ENCODE data around the gene RAB11FIP5. TPM values are rescaled to one million over a fixed set of nuclear protein-coding genes. Genes with fewer than 3 reads are reported as not detected.
"Not testable (repeated sequence)": the region's sequence is repeated elsewhere in the genome, so short reads cannot be mapped to it uniquely, and the experiment has no call there.

Gene RAB11FIP5
- total and polyA plus RNA-seq, 4 donors, result 10.0 to 23.8 (median 11.8) TPM

DNA sequence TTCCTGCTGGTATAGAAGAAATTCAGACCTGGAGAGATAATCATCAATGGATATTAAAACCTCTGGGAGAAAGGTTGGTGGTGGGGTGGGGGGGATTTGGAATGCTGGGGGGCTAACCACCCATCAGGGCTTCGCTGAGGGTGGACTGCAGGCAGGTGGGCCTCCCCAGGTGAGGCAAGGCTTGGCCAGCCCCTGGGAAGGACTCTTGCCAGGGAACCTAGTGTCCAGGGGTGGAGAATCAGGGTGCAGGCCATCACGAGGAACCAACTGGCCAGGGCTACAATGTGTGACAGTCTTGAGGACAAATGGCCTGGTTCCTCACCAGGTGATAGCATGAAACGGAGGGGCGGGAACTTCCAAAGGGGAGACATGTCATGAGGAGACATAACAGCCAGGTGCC lies 11.8 kb downstream of the RAB11FIP5 start:
- DNase-seq (no peak), ATAC-seq (ENCODE audit: insufficient read depth, low FRiP score) (no peak)
- H3K4me1 ChIP-seq (ENCODE audit: control insufficient read depth in 5 of 5, insufficient read depth in 5 of 5, low read length in 5 of 5), result peaks cover 0 to 8% (median 0%) of the 10 kb centered on the region in 5 donors
- no peak overlapping the region for H3K4me3 ChIP-seq
- no peak overlapping the region for H3K9ac ChIP-seq (ENCODE audit: insufficient read depth in 1 of 2, low read length in 2 of 2)
- H3K36me3 ChIP-seq (ENCODE audit: control insufficient read depth in 4 of 4, insufficient read depth in 4 of 4, low read length in 4 of 4), result no peaks in the 10 kb centered on the region
- H3K27me3 ChIP-seq (ENCODE audit: control insufficient read depth in 3 of 3, insufficient read depth in 3 of 3, low read length in 2 of 3), result no peaks in the 10 kb centered on the region
- TF ChIP-seq, protein P1, sequence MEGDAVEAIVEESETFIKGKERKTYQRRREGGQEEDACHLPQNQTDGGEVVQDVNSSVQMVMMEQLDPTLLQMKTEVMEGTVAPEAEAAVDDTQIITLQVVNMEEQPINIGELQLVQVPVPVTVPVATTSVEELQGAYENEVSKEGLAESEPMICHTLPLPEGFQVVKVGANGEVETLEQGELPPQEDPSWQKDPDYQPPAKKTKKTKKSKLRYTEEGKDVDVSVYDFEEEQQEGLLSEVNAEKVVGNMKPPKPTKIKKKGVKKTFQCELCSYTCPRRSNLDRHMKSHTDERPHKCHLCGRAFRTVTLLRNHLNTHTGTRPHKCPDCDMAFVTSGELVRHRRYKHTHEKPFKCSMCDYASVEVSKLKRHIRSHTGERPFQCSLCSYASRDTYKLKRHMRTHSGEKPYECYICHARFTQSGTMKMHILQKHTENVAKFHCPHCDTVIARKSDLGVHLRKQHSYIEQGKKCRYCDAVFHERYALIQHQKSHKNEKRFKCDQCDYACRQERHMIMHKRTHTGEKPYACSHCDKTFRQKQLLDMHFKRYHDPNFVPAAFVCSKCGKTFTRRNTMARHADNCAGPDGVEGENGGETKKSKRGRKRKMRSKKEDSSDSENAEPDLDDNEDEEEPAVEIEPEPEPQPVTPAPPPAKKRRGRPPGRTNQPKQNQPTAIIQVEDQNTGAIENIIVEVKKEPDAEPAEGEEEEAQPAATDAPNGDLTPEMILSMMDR (IDR thresholded peaks at IDR 0.05; ENCODE audit: control extremely low read depth, extremely low read depth), result no peak
- H3K27ac ChIP-seq (ENCODE audit: low read depth in 1 of 2, low read length in 1 of 2), result no peak overlapping the region
- WGBS, 2 donors, result 94 to 98% methylated on average over 4 of the region's 4 CpGs
- H3K9me3 ChIP-seq (ENCODE audit: control insufficient read depth in 4 of 4, insufficient read depth in 3 of 4, low read length in 3 of 4), result no peaks in the 10 kb centered on the region

DNA sequence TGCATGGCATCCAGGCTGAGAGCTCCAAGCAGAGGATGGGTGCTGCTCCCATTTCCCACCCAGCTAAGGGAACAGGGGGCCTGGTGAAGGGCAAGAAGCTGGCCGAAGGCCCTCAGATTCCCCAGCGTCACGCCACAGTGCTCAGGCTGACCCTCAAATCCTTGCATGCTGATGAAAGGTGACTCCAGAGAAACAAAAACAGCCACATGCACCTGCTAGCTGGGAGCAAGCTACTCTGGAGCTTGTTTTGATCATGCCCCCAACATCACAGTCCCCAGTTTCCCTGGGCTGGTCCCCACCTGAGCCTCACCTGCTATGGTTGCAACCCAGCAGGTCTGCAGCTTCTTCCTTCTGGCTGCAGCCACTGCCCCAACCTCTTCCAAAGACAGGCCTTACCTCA lies 13.3 kb downstream of the RAB11FIP5 start:
- Histone ChIP-seq H3K27me3 (ENCODE audit: control insufficient read depth in 3 of 3, insufficient read depth in 3 of 3, low read length in 2 of 3) (no peaks in the 10 kb centered on the region), H3K9me3 (ENCODE audit: control insufficient read depth in 4 of 4, insufficient read depth in 3 of 4, low read length in 3 of 4) (no peaks in the 10 kb centered on the region), H3K4me1 (ENCODE audit: control insufficient read depth in 5 of 5, insufficient read depth in 5 of 5, low read length in 5 of 5) (peaks cover 0 to 8% (median 0%) of the 10 kb centered on the region in 5 donors), H3K27ac (ENCODE audit: low read depth in 1 of 2, low read length in 1 of 2) (no peak overlapping the region), H3K4me3 (no peak overlapping the region), H3K36me3 (ENCODE audit: control insufficient read depth in 4 of 4, insufficient read depth in 4 of 4, low read length in 4 of 4) (no peaks in the 10 kb centered on the region), H3K9ac (ENCODE audit: insufficient read depth in 1 of 2, low read length in 2 of 2) (no peak overlapping the region)
- 96 to 98% methylated on average over 3 of the region's 3 CpGs for WGBS, 2 donors
- ATAC-seq (ENCODE audit: insufficient read depth, low FRiP score), result no peak
- DNase-seq, result no peak
- TF ChIP-seq, protein P1 (IDR thresholded peaks at IDR 0.05; ENCODE audit: control extremely low read depth, extremely low read depth), result no peak

DNA sequence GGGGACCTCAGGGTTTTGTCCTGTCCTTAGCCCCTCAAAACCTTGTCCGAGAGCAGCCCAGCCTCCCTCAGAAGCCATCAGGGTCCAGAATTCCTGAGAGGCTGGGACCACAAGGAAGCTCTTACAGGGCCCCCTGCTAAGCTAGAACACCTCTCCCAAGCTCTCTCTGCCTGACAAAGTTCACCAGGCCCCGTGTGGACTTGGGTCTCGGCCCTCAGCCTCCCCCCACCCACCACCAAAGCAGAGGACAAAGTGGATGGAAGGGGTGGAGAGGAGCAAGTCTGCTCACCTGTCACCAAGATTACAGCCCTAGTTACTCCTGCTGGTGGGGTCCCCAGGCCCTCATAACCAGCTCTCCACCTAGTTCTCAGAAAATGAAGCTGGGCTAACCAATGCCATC lies 16.8 kb downstream of the RAB11FIP5 start:
- Histone ChIP-seq H3K4me1 (ENCODE audit: control insufficient read depth in 5 of 5, insufficient read depth in 5 of 5, low read length in 5 of 5) (peaks cover 0 to 9% (median 0%) of the 10 kb centered on the region in 5 donors), H3K36me3 (ENCODE audit: control insufficient read depth in 4 of 4, insufficient read depth in 4 of 4, low read length in 4 of 4) (no peaks in the 10 kb centered on the region), H3K27me3 (ENCODE audit: control insufficient read depth in 3 of 3, insufficient read depth in 3 of 3, low read length in 2 of 3) (no peaks in the 10 kb centered on the region), H3K27ac (ENCODE audit: low read depth in 1 of 2, low read length in 1 of 2) (no peak overlapping the region), H3K9ac (ENCODE audit: insufficient read depth in 1 of 2, low read length in 2 of 2) (no peak overlapping the region), H3K9me3 (ENCODE audit: control insufficient read depth in 4 of 4, insufficient read depth in 3 of 4, low read length in 3 of 4) (no peaks in the 10 kb centered on the region), H3K4me3 (no peak overlapping the region)
- TF ChIP-seq, protein P1 (IDR thresholded peaks at IDR 0.05; ENCODE audit: control extremely low read depth, extremely low read depth), result no peak
- WGBS, 2 donors, result 84 to 89% methylated on average over 3 of the region's 3 CpGs
- DNase-seq, result no peak
- no peak for ATAC-seq (ENCODE audit: insufficient read depth, low FRiP score)

DNA sequence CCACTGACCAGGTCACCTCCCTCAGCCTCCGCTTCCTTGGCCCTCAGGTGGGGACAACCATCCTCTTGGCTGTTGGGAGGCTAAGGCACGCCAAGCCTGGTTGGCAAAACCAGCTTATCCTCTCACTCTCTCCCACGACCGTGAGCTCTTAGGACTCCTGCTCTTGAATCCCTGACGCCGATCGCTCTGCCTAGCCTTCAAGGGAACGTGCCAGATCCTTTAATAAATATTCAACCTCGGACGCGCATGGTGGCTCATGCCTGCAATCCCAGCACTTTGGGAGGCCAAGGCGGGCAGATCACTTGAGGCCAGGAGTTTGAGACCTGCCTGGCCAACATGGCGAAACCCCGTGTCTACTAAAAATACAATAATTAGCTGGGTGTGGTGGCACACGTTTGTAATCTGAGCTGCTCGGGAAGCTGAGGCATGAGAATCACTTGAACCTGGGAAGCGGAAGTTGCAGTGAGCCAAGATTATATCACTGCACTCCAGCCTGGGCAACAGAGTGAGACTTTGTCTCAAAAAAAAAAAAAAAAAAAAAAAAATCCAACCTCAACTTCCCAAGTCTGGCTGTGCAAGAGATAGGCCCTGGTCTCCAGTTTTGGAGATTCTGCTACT lies 19.0 kb downstream of the RAB11FIP5 start:
- not testable (repeated sequence) for H3K36me3 ChIP-seq (ENCODE audit: control insufficient read depth in 4 of 4, insufficient read depth in 4 of 4, low read length in 4 of 4); H3K27me3 ChIP-seq (ENCODE audit: control insufficient read depth in 3 of 3, insufficient read depth in 3 of 3, low read length in 2 of 3); H3K4me3 ChIP-seq; ATAC-seq (ENCODE audit: insufficient read depth, low FRiP score); DNase-seq; H3K27ac ChIP-seq (ENCODE audit: low read depth in 1 of 2, low read length in 1 of 2); H3K9ac ChIP-seq (ENCODE audit: insufficient read depth in 1 of 2, low read length in 2 of 2); H3K9me3 ChIP-seq (ENCODE audit: control insufficient read depth in 4 of 4, insufficient read depth in 3 of 4, low read length in 3 of 4)
- H3K4me1 ChIP-seq (ENCODE audit: control insufficient read depth in 5 of 5, insufficient read depth in 5 of 5, low read length in 5 of 5), result peaks cover 0 to 14% (median 0%) of the 10 kb centered on the region in 5 donors
- WGBS, 2 donors, result 81 to 93% methylated on average over 17 of the region's 17 CpGs

Measured in lung (tissue), 12 donors.